Stomach smooth muscle (tissue), 2 donors: ENCODE results near the gene SLC22A4.

Experiments used
- H3K27ac ChIP-seq: one replicate; pipeline ENCODE4 v1.7.0; 2013; ENCODE audit warnings: mild to moderate bottlenecking, low read length, inconsistent platforms
- H3K27me3 ChIP-seq, 2 donors: one replicate each; pipeline ENCODE4 v1.7.0; 2013; ENCODE audit warnings: low read length in 2 of 2; ENCODE audit not compliant: insufficient read depth in 2 of 2, control insufficient read depth in 1 of 2
- H3K36me3 ChIP-seq, 2 donors: one replicate each; pipeline ENCODE4 v1.7.0; 2013; ENCODE audit warnings: low read length in 2 of 2; ENCODE audit not compliant: control insufficient read depth in 2 of 2, insufficient read depth in 2 of 2
- H3K4me1 ChIP-seq: one replicate; pipeline ENCODE4 v1.7.0; 2013; ENCODE audit warnings: low read length; ENCODE audit not compliant: control insufficient read depth, insufficient read depth
- H3K4me3 ChIP-seq, 2 donors: one replicate each; pipeline ENCODE4 v1.7.0; 2013; ENCODE audit warnings: low read length in 2 of 2
- H3K9ac ChIP-seq, 2 donors: one replicate each; pipeline ENCODE4 v1.7.0; 2013; ENCODE audit warnings: low read length in 2 of 2, mild to moderate bottlenecking in 1 of 2
- H3K9me3 ChIP-seq, 2 donors: one replicate each; pipeline ENCODE4 v1.7.0; 2013; ENCODE audit warnings: low read length in 2 of 2; ENCODE audit not compliant: control insufficient read depth in 2 of 2
- donor health status: healthy.
- donor health status: Pancreatic carcinoma.

The SLC22A4 gene

GRCh38 chr5:132297211-132297940 is 3.2 kb downstream of the SLC22A4 start:
- Histone ChIP-seq H3K36me3 (no peaks in the 10 kb centered on the region), H3K27ac (no peak overlapping the region), H3K27me3 (no peaks in the 10 kb centered on the region), H3K9me3 (no peaks in the 10 kb centered on the region), H3K9ac (no peak overlapping the region), H3K4me3 (no peak overlapping the region), H3K4me1 (peaks cover 33% of the 10 kb centered on the region)

GRCh38 chr5:132298298-132299212 is 4.4 kb downstream of the SLC22A4 start:
- H3K9me3 ChIP-seq: no peaks in the 10 kb centered on the region
- peaks cover 23% of the 10 kb centered on the region for H3K4me1 ChIP-seq
- no peaks in the 10 kb centered on the region for H3K27me3 ChIP-seq
- no peak overlapping the region for H3K9ac ChIP-seq
- H3K36me3 ChIP-seq: no peaks in the 10 kb centered on the region
- no peak overlapping the region for H3K4me3 ChIP-seq
- no peak overlapping the region for H3K27ac ChIP-seq

GRCh38 chr5:132299917-132300316 is 5.7 kb downstream of the SLC22A4 start:
- no peak overlapping the region for H3K9ac ChIP-seq
- H3K9me3 ChIP-seq: peaks cover 0 to 2% of the 10 kb centered on the region in 2 donors
- peaks cover 17% of the 10 kb centered on the region for H3K4me1 ChIP-seq
- no peaks in the 10 kb centered on the region for H3K36me3 ChIP-seq
- H3K27me3 ChIP-seq: no peaks in the 10 kb centered on the region
- H3K27ac ChIP-seq: no peak overlapping the region
- H3K4me3 ChIP-seq: no peak overlapping the region

GRCh38 chr5:132300577-132301343 is 6.6 kb downstream of the SLC22A4 start:
- no peaks in the 10 kb centered on the region for H3K27me3 ChIP-seq
- no peak overlapping the region for H3K9ac ChIP-seq
- H3K4me3 ChIP-seq: no peak overlapping the region
- no peak overlapping the region for H3K27ac ChIP-seq
- peaks cover 0 to 2% of the 10 kb centered on the region in 2 donors for H3K9me3 ChIP-seq
- H3K36me3 ChIP-seq: no peaks in the 10 kb centered on the region
- H3K4me1 ChIP-seq: peaks cover 13% of the 10 kb centered on the region

GRCh38 chr5:132301344-132302271 is 7.4 kb downstream of the SLC22A4 start:
- Histone ChIP-seq H3K9ac (no peak overlapping the region), H3K9me3 (peaks cover 0 to 2% of the 10 kb centered on the region in 2 donors), H3K4me1 (peaks cover 13% of the 10 kb centered on the region), H3K27ac (peak overlapping the region; percentile 18), H3K4me3 (no peak overlapping the region), H3K27me3 (no peaks in the 10 kb centered on the region), H3K36me3 (no peaks in the 10 kb centered on the region)

- Histone ChIP-seq H3K4me1 (peaks cover 13% of the 10 kb centered on the region), H3K9me3 (peaks cover 0 to 2% of the 10 kb centered on the region in 2 donors), H3K27me3 (no peaks in the 10 kb centered on the region), H3K27ac (no peak overlapping the region), H3K4me3 (no peak overlapping the region), H3K9ac (no peak overlapping the region), H3K36me3 (no peaks in the 10 kb centered on the region)
Measured at GRCh38 chr5:132302413-132302812, 8.2 kb downstream of the SLC22A4 start.

- Histone ChIP-seq H3K4me1 (peaks cover 13% of the 10 kb centered on the region), H3K27me3 (no peaks in the 10 kb centered on the region), H3K27ac (peak overlapping the region; percentile 2), H3K4me3 (no peak overlapping the region), H3K9me3 (peaks cover 0 to 2% of the 10 kb centered on the region in 2 donors), H3K9ac (no peak overlapping the region), H3K36me3 (no peaks in the 10 kb centered on the region)
Measured at GRCh38 chr5:132303589-132303988, 9.4 kb downstream of the SLC22A4 start.

GRCh38 chr5:132305420-132305819 is 11.2 kb downstream of the SLC22A4 start:
- Histone ChIP-seq H3K9ac (no peak overlapping the region), H3K27me3 (no peaks in the 10 kb centered on the region), H3K9me3 (peaks cover 0 to 2% of the 10 kb centered on the region in 2 donors), H3K36me3 (no peaks in the 10 kb centered on the region), H3K27ac (no peak overlapping the region), H3K4me1 (peaks cover 13% of the 10 kb centered on the region), H3K4me3 (no peak overlapping the region)

GRCh38 chr5:132308701-132309100 is 14.5 kb downstream of the SLC22A4 start:
- Histone ChIP-seq H3K27ac (no peak overlapping the region), H3K36me3 (peaks cover 0 to 3% of the 10 kb centered on the region in 2 donors), H3K4me1 (no peaks in the 10 kb centered on the region), H3K9me3 (peaks cover 0 to 2% of the 10 kb centered on the region in 2 donors), H3K9ac (no peak overlapping the region), H3K27me3 (no peaks in the 10 kb centered on the region), H3K4me3 (no peak overlapping the region)
